DND-41 (cell line): Measurements from ENCODE around the gene JAML.

Source experiments
- EZH2 ChIP-seq: IDR thresholded peaks from 3 replicates; pipeline ENCODE4 v1.6.1; 2012; ENCODE audit warnings: borderline replicate concordance, low read depth, mild to moderate bottlenecking, moderate library complexity, low read length, inconsistent platforms; ENCODE audit not compliant: severe bottlenecking
- TF ChIP-seq, protein P1 (sequence below): IDR thresholded peaks from 2 replicates; pipeline ENCODE4 v1.5.1; 2012; ENCODE audit warnings: borderline replicate concordance, low read length, moderate library complexity, mild to moderate bottlenecking; ENCODE audit not compliant: poor library complexity, severe bottlenecking; ENCODE audit errors: extremely low read depth

DNA sequence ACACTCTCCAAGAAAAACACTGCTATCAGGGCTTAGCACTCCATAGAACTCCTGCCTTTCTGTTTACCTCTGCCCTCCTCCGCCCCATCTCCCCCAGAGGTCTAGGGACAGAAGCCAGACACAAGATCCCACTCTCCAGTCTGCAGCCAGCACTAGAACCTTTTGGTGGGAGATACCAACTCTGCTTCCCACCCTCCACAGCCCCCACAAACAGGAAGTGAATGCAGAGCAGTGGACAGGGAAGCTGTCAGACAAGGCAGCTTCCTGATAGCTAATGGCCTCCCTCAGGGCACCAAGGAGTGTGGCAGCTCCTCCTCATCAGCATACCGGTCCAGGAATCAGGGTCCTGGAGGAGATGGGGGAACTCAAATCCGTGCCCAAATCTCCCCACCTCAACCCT, 77.3 kb downstream of the JAML start:
- TF ChIP-seq, protein P1, sequence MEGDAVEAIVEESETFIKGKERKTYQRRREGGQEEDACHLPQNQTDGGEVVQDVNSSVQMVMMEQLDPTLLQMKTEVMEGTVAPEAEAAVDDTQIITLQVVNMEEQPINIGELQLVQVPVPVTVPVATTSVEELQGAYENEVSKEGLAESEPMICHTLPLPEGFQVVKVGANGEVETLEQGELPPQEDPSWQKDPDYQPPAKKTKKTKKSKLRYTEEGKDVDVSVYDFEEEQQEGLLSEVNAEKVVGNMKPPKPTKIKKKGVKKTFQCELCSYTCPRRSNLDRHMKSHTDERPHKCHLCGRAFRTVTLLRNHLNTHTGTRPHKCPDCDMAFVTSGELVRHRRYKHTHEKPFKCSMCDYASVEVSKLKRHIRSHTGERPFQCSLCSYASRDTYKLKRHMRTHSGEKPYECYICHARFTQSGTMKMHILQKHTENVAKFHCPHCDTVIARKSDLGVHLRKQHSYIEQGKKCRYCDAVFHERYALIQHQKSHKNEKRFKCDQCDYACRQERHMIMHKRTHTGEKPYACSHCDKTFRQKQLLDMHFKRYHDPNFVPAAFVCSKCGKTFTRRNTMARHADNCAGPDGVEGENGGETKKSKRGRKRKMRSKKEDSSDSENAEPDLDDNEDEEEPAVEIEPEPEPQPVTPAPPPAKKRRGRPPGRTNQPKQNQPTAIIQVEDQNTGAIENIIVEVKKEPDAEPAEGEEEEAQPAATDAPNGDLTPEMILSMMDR = no peak
- no peak for TF ChIP-seq EZH2
